GM10266 (cell line): ENCODE data around the gene PALLD.
"Not testable (repeated sequence)": the region's sequence is repeated elsewhere in the genome, so short reads cannot be mapped to it uniquely, and the experiment has no call there.

ENCODE experiments used
- DNase-seq: peaks from one replicate; pipeline ENCODE4 v3.0.0; 2012; ENCODE audit errors: extremely low spot score
- TF ChIP-seq, protein P1 (sequence below): IDR thresholded peaks from 2 replicates; pipeline ENCODE4 v1.5.1; 2012; ENCODE audit warnings: mild to moderate bottlenecking, low read depth; ENCODE audit not compliant: control insufficient read depth, insufficient read depth; ENCODE audit errors: missing control alignments

The PALLD gene

DNA sequence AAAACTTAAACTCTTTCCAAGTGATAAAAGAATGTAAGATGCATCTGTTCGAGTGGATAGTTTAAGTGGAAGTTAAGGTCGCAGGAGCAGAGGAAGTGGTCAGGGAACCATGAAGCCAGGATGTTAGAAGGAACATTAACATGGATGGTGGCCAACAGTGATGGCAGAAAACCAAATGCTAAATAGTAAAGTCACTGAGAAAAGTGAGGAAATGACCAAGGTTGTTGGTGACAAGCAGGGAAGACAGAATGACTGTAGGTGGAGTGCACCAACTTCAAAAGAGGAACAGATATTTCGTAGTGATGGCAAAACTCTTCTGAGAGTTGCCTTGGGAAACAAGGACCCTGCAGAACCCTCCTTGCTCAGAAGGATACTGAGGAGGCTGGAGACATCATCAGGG, 226.2 kb downstream of the PALLD start:
- no peak for DNase-seq
- TF ChIP-seq, protein P1, sequence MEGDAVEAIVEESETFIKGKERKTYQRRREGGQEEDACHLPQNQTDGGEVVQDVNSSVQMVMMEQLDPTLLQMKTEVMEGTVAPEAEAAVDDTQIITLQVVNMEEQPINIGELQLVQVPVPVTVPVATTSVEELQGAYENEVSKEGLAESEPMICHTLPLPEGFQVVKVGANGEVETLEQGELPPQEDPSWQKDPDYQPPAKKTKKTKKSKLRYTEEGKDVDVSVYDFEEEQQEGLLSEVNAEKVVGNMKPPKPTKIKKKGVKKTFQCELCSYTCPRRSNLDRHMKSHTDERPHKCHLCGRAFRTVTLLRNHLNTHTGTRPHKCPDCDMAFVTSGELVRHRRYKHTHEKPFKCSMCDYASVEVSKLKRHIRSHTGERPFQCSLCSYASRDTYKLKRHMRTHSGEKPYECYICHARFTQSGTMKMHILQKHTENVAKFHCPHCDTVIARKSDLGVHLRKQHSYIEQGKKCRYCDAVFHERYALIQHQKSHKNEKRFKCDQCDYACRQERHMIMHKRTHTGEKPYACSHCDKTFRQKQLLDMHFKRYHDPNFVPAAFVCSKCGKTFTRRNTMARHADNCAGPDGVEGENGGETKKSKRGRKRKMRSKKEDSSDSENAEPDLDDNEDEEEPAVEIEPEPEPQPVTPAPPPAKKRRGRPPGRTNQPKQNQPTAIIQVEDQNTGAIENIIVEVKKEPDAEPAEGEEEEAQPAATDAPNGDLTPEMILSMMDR: no peak

DNA sequence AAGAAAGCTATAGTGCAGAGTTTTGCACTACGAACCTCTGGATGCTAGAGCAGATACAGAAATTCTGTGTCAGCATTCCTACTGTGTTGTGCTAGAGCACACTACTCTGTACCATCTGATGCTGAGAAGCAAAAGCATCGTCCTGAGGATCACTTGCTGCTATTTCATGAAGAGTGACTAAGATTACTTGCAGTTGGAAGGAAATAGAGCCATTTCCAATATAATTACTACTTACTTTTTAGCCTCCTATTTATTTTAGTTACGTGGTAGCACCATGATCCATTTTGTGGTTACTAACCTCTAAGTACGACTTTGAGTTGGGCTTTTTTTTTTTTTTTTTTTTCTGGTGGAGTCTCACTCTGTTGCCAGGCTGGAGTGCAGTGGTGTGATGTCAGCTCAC, 226.7 kb downstream of the PALLD start:
- no peak for DNase-seq

DNA sequence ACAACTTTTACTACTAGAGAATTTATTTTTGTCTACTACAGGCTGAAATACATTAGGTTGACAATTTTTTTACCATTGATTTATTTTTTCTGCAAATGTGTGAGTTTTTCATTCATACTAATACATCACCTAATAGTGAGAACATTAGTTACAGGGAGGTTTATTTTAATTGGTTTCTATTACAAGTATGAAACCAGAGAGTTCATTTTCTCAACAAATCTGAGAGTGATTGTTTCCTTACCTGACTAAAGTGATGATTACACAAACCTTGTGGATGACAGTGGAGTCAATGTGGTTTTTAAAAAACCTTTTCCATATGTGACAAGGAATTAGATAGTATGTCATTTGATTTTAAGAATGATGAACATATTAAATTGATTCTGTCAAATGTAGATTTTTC, 227.4 kb downstream of the PALLD start:
- no peak for DNase-seq
- TF ChIP-seq, protein P1: no peak

More for the DNA sequence above, 226.7 kb downstream of the PALLD start:
- TF ChIP-seq, protein P1: no peak

DNA sequence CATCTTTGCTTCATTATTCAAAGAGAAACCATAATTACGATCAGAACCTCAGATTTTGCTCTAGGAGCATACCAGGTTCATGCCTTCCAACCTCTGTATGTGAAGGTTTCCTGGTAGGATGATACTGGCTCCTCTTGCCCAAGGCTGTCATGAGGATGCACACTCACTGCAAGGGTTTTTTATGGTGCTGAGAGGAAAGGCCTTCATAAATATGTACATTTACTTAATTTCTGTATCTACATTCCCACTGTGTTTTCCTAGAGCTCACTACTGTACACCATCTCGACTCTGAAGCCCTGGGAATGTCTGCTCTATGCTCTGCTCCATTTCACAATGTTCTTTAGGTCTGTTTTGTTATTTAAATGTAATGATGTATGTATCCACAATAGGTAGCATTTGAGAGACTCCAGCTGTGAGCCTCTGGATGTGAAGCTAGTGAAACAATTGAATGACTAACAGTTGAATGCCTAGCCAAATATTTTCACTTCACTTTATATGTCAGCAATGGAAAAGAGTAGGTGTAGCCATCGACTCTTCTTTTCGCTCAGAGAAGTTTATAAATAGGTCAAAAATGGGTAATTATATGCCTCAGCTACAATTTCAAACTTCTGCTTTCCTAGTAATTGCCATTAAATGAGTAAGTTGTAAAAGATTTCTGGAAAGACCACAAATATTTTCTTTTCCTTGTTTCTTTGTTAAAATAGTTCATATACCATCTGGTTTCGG, 228.0 kb downstream of the PALLD start:
- TF ChIP-seq, protein P1: no peak
- DNase-seq: no peak

DNA sequence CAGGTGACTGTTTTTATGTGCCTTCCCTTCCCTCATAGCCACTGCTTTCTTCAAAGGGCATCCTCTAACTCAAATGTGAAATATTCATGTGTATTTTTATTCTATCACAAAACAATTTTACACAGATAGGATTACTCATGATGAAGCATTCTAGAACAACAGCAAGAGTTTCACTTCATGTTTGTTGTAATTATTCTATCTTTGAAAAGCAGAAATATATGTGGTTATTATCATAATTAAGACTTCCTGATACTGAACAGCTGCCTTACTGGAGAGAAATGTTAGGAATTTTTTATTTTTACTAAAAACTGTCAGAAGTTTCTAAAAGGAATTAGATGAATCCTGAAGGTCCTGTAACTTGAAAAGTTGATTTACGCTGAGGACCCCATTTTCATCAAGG, 229.1 kb downstream of the PALLD start:
- TF ChIP-seq, protein P1: no peak
- no peak for DNase-seq

DNA sequence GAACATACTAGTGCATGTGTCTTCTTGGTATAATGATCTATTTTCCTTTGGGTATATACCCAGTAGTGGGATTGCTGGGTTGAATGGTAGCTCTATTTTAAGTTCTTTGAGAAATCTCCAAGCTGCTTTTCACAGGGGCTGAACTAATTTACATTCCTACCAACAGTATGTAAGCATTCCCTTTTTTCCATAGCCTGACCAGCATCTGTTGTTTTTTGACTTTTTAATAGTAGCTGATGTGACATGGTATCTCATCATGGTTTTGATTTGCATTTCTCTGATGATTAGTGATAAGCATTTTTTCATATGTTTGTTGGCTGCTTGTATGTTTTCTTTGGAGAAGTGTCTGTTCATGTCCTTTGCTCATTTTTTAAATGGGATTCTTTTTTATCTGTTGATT, 230.3 kb downstream of the PALLD start:
- DNase-seq: not testable (repeated sequence)

DNA sequence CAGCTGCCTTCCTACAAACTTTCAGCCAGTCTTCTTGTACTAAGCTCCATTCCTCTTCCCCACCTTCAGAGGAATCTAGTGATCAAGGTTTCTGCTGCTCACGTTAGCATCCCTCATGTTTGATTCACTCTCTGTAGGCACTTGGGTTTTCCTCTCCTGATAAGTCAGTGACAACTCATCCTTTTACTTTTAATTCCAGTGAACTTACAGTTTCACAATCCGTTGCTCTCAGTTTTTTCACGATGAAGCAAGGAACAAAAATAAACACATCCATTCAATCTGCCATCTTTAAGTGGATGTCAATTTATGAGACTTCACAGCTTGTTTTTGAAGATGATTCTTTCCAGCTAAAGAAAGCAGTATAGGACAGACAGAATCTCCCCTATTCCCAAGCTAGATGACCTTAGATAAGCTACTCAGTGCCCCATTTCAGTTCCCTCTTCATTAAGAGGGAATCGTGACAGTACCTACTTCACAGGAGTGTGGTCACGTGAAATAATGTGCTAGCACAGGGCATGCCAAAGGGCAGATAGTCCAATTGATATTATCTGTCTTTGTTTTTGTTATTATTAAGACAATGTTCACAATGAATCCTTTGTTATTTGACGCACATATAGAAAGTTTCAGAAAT, 234.3 kb downstream of the PALLD start:
- no peak for DNase-seq
- TF ChIP-seq, protein P1: no peak
